ENCODE data around the gene XCL1.

The XCL1 gene

GRCh38 chr1:168623831-168624230 is 47.4 kb downstream of the XCL1 start:
- Histone ChIP-seq H3K4me1 (ENCODE audit: insufficient read depth, low read length) (0 out of 2 replicates have a peak, but pooled peaks cover 3% of the 10 kb centered on the region), H3K36me3 (ENCODE audit: insufficient read depth, low read length) (no peaks in the 10 kb centered on the region), H3K27ac (ENCODE audit: low read depth, low read length) (no peak overlapping the region), H3K4me3 (ENCODE audit: low read length) (no peak overlapping the region), H3K9me3 (ENCODE audit: insufficient read depth, low read depth, low read length) (no peaks in the 10 kb centered on the region), H3K9ac (ENCODE audit: low read depth, low read length) (no peak overlapping the region), H3K27me3 (ENCODE audit: insufficient read depth, low read length) (no peaks in the 10 kb centered on the region)
- 97% methylated on average over 4 of the region's 4 CpGs for WGBS

DNA sequence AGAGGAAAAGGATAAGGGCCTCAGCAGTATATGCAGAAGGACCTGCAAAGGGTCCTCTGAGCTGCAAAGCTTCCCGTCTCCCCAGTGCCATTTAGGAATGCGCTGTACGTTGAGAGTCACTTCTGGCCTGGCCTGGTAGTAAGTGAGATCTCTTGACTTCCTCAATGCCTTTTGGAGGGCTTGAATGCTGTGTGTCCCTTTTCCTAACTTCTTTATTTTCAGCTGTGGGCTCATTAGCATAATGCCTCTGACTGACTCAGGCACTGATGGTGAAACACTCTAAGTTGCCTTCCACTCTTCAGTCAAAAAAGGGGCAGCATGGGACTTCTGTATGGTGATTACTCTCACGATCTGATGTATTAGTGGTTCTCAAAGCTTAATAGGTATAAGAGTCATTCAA is 49.9 kb downstream of the XCL1 start:
- H3K27me3 ChIP-seq (ENCODE audit: insufficient read depth, low read length): no peaks in the 10 kb centered on the region
- H3K9ac ChIP-seq (ENCODE audit: low read depth, low read length): no peak overlapping the region
- H3K4me3 ChIP-seq (ENCODE audit: low read length): no peak overlapping the region
- H3K27ac ChIP-seq (ENCODE audit: low read depth, low read length): no peak overlapping the region
- WGBS: 93% methylated on average over 4 of the region's 4 CpGs
- no peaks in the 10 kb centered on the region for H3K36me3 ChIP-seq (ENCODE audit: insufficient read depth, low read length)
- H3K4me1 ChIP-seq (ENCODE audit: insufficient read depth, low read length): 0 out of 2 replicates have a peak, but pooled peaks cover 3% of the 10 kb centered on the region
- H3K9me3 ChIP-seq (ENCODE audit: insufficient read depth, low read depth, low read length): no peaks in the 10 kb centered on the region

- Histone ChIP-seq H3K27ac (ENCODE audit: low read depth, low read length) (no peak overlapping the region), H3K9me3 (ENCODE audit: insufficient read depth, low read depth, low read length) (no peaks in the 10 kb centered on the region), H3K36me3 (ENCODE audit: insufficient read depth, low read length) (no peaks in the 10 kb centered on the region), H3K9ac (ENCODE audit: low read depth, low read length) (no peak overlapping the region), H3K27me3 (ENCODE audit: insufficient read depth, low read length) (no peaks in the 10 kb centered on the region), H3K4me3 (ENCODE audit: low read length) (no peak overlapping the region), H3K4me1 (ENCODE audit: insufficient read depth, low read length) (0 out of 2 replicates have a peak, but pooled peaks cover 3% of the 10 kb centered on the region)
- WGBS: 96% methylated on average over 1 of the region's 1 CpG
These were observed 51.0 kb downstream of the XCL1 start for GRCh38 chr1:168627370-168627769.

DNA sequence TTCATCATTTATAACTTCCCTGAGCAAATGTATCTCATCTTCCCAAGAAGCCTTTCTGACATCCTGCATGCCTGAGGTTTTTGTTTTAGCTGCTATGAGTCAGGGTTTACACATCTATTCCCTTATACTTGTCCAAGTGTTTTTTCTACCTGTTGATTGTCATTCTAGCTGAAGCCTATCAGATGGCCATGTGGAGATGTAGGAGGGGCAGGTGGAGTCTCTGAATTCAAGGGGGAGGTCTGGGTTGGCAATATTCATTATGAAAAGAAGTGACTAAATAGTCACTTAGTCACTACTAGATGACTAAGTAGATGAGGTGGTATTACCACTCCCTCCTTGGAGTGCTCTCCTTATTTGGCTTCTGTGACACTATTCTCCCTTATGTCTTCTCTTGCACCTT is 52.4 kb downstream of the XCL1 start:
- Histone ChIP-seq H3K36me3 (ENCODE audit: insufficient read depth, low read length) (no peaks in the 10 kb centered on the region), H3K9ac (ENCODE audit: low read depth, low read length) (no peak overlapping the region), H3K27me3 (ENCODE audit: insufficient read depth, low read length) (no peaks in the 10 kb centered on the region), H3K27ac (ENCODE audit: low read depth, low read length) (no peak overlapping the region), H3K9me3 (ENCODE audit: insufficient read depth, low read depth, low read length) (no peaks in the 10 kb centered on the region), H3K4me1 (ENCODE audit: insufficient read depth, low read length) (0 out of 2 replicates have a peak, but pooled peaks cover 3% of the 10 kb centered on the region), H3K4me3 (ENCODE audit: low read length) (no peak overlapping the region)

DNA sequence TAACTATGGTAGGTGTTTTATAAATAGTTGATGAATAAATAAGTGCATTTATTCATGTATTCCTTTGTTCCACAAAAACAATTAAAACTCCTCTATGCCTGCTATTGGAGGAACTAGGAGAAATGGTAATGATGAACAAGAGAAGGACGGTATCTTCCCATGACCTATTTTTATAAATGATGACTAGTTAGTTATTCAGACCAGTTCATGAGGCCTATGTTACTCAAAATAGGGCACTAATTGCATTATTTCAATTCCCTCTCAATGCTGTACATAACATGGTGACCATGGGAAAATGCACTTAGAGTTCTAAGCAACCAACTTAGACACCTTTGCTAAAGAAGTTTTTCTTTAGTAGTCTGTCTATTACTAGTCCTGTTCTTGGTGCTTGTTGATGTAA is 53.1 kb downstream of the XCL1 start:
- no peak overlapping the region for H3K4me3 ChIP-seq (ENCODE audit: low read length)
- no CpG with 5 or more reads among the region's 1 CpG for WGBS

More for the DNA sequence above, 53.1 kb downstream of the XCL1 start:
- Histone ChIP-seq H3K4me1 (ENCODE audit: insufficient read depth, low read length) (0 out of 2 replicates have a peak, but pooled peaks cover 3% of the 10 kb centered on the region), H3K27ac (ENCODE audit: low read depth, low read length) (no peak overlapping the region), H3K9me3 (ENCODE audit: insufficient read depth, low read depth, low read length) (no peaks in the 10 kb centered on the region), H3K27me3 (ENCODE audit: insufficient read depth, low read length) (no peaks in the 10 kb centered on the region), H3K9ac (ENCODE audit: low read depth, low read length) (no peak overlapping the region), H3K36me3 (ENCODE audit: insufficient read depth, low read length) (no peaks in the 10 kb centered on the region)
